ENCODE measurements around the gene ANKRD18A.

The ANKRD18A gene

DNA sequence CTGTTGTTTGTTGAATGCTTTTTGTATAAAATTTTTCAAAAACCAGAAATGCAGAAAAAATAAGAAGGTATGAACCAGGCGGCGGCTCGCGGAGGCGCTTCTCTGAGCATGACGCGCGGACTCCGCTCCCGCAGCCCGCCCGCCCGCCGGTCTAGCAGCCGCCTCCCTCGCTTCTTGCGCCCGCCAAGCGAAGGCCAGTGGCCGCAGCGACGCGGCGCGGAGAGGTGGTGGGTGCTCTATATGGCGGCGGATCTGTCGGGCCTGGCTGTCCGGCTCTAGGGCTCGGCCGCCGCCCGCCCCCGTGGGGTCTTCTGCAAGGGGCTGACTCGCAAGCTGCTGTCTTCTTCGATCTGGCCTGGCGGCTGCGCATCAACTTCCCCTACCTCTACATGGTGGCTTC lies 93.8 kb downstream of the ANKRD18A start:
- H3K4me1 ChIP-seq (ENCODE audit: control insufficient read depth, insufficient read depth, low read length): no peaks in the 10 kb centered on the region
- H3K4me3 ChIP-seq (ENCODE audit: low read depth, low read length): no peak overlapping the region
- no peak overlapping the region for H3K27ac ChIP-seq (ENCODE audit: low read depth, low read length)

DNA sequence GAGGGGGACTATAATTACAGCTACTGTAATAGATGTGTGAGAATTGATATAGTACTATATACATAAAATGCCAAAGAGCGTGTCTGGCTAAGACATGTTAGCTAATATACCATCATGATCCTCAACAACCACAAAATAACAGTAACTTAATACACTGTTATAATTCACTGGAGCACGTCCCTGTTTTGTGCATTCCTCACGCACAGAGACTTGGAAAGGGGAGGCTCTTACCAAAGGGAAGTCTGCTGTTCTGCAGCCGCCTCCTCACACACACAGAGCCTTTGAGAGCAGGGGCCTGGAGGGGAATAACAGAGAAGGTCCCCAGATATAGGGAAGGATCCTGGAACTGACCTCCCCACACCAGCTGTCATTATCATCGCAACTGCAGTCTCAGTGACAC lies 97.3 kb downstream of the ANKRD18A start:
- Histone ChIP-seq H3K27ac (ENCODE audit: low read depth, low read length) (no peak overlapping the region), H3K4me3 (ENCODE audit: low read depth, low read length) (no peak overlapping the region), H3K4me1 (ENCODE audit: control insufficient read depth, insufficient read depth, low read length) (peaks cover 5% of the 10 kb centered on the region; the same call in 1 of the 2 replicates), H3K27me3 (ENCODE audit: control insufficient read depth, insufficient read depth, low read length) (no peaks in the 10 kb centered on the region), H3K9me3 (ENCODE audit: control insufficient read depth, insufficient read depth, low read depth, low read length) (no peaks in the 10 kb centered on the region), H3K36me3 (ENCODE audit: control insufficient read depth, insufficient read depth, low read length) (no peaks in the 10 kb centered on the region), H3K9ac (ENCODE audit: low read length) (no peak overlapping the region)

More for the DNA sequence above, 93.8 kb downstream of the ANKRD18A start:
- Histone ChIP-seq H3K27me3 (ENCODE audit: control insufficient read depth, insufficient read depth, low read length) (no peaks in the 10 kb centered on the region), H3K9me3 (ENCODE audit: control insufficient read depth, insufficient read depth, low read depth, low read length) (no peaks in the 10 kb centered on the region), H3K36me3 (ENCODE audit: control insufficient read depth, insufficient read depth, low read length) (no peaks in the 10 kb centered on the region), H3K9ac (ENCODE audit: low read length) (no peak overlapping the region)

- Histone ChIP-seq H3K9me3 (ENCODE audit: control insufficient read depth, insufficient read depth, low read depth, low read length) (no peaks in the 10 kb centered on the region), H3K27me3 (ENCODE audit: control insufficient read depth, insufficient read depth, low read length) (no peaks in the 10 kb centered on the region), H3K4me3 (ENCODE audit: low read depth, low read length) (no peak overlapping the region), H3K36me3 (ENCODE audit: control insufficient read depth, insufficient read depth, low read length) (no peaks in the 10 kb centered on the region), H3K9ac (ENCODE audit: low read length) (no peak overlapping the region), H3K4me1 (ENCODE audit: control insufficient read depth, insufficient read depth, low read length) (peaks cover 5% of the 10 kb centered on the region; the same call in 1 of the 2 replicates), H3K27ac (ENCODE audit: low read depth, low read length) (no peak overlapping the region)
Measured at GRCh38 chr9:38521762-38522161, 98.6 kb downstream of the ANKRD18A start.
